Tibial nerve (tissue), 4 donors: ENCODE results near the gene MTA2.

Experiments used
- EP300 ChIP-seq, 2 donors: sonication (generic); formaldehyde crosslinking; IDR thresholded peaks; one replicate each; pipeline ENCODE4 v1.6.1; 2017; ENCODE audit warnings: antibody characterized with exemption in 2 of 2, mild to moderate bottlenecking in 1 of 2
- TF ChIP-seq, protein P1 (sequence below), 5 experiments: fragments of 200-600 bp in 3 of 5; fragments of 450-650 bp in 2 of 5; sonication (generic) in 3 of 5; IDR thresholded peaks; one replicate each; pipeline ENCODE4 v1.5.1; 2016 to 2019; ENCODE audit warnings: antibody characterized with exemption in 5 of 5, mild to moderate bottlenecking in 3 of 5, moderate library complexity in 2 of 5

DNA sequence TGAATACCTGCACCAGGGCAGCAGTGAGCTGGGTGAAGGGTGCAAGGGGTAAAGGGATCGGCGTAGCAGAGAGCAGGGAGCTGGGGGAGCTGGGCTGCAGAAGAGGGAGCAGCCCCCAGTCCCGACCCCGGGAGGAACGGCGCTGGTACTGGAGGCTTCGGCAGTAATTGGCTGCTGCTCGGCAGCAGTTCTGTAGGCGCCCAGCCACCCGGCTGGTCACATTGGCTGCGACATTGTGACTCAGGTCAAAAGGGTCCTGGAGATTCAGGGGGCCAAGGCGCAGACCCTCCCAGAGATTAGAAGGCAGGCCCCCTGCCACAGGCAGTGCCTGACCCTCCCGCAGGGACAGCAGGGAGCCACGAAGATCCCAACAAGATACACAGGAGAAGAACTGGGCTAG is 25.8 kb downstream of the MTA2 start:
- TF ChIP-seq, protein P1, sequence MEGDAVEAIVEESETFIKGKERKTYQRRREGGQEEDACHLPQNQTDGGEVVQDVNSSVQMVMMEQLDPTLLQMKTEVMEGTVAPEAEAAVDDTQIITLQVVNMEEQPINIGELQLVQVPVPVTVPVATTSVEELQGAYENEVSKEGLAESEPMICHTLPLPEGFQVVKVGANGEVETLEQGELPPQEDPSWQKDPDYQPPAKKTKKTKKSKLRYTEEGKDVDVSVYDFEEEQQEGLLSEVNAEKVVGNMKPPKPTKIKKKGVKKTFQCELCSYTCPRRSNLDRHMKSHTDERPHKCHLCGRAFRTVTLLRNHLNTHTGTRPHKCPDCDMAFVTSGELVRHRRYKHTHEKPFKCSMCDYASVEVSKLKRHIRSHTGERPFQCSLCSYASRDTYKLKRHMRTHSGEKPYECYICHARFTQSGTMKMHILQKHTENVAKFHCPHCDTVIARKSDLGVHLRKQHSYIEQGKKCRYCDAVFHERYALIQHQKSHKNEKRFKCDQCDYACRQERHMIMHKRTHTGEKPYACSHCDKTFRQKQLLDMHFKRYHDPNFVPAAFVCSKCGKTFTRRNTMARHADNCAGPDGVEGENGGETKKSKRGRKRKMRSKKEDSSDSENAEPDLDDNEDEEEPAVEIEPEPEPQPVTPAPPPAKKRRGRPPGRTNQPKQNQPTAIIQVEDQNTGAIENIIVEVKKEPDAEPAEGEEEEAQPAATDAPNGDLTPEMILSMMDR (IDR thresholded peaks at IDR 0.05) = no peak
- TF ChIP-seq EP300 (IDR thresholded peaks at IDR 0.05) = no peak
